NB4 (cell line): ENCODE data around the gene KRTAP1-4.

ENCODE experiments used
- DNase-seq: peaks from one replicate; pipeline ENCODE4 v3.0.0; 2010; ENCODE audit warnings: low read depth
- H3K4me3 ChIP-seq: one replicate; pipeline ENCODE4 v1.5.1; 2011; ENCODE audit warnings: mild to moderate bottlenecking, low read depth, low read length, moderate library complexity
- CTCF ChIP-seq: IDR thresholded peaks from one replicate; pipeline ENCODE4 v1.5.1; 2012; ENCODE audit warnings: low read depth, low read length
- MAX ChIP-seq: IDR thresholded peaks from 2 replicates; pipeline ENCODE4 v1.6.1; 2011; ENCODE audit warnings: low read depth, low read length
- MYC ChIP-seq: IDR thresholded peaks from 2 replicates; pipeline ENCODE4 v1.6.1; 2011; ENCODE audit warnings: low read depth, low read length
- POLR2A ChIP-seq: IDR thresholded peaks from 2 replicates; pipeline ENCODE4 v1.6.1; 2011; ENCODE audit warnings: mild to moderate bottlenecking; ENCODE audit not compliant: insufficient read length; ENCODE audit errors: extremely low read depth

KRTAP1-4 gene, protein sequence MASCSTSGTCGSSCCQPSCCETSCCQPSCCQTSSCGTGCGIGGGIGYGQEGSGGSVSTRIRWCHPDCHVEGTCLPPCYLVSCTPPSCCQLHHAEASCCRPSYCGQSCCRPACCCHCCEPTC

DNA sequence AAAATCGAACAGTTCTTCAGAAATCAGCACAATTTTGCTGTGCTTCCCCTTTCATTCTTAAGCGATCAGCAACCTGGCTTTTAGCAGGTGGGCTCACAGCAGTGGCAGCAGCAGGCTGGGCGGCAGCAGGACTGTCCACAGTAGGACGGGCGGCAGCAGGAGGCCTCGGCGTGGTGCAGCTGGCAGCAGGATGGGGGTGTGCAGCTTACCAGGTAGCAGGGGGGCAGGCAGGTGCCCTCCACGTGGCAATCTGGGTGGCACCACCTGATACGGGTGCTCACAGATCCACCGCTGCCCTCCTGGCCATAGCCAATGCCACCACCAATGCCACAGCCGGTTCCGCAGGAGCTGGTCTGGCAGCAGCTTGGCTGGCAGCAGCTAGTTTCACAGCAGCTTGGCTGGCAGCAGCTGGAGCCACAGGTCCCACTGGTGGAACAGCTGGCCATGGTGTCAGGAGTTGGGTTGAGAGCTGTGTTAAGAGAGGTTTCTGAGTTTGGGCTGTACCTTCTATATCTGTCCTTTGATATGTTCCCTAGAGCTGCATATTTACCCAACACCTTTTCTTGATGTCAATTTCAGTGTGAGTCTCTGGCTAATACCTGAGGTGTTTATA lies at the start of gene KRTAP1-4:
Gene KRTAP1-4 (minus strand): TSS at position 563 of the 613 bp plus-strand sequence. CDS start 117 bp downstream, at position 446.
- TF ChIP-seq CTCF = no peak
- TF ChIP-seq POLR2A = no peak
- TF ChIP-seq MYC = no peak
- no peak for TF ChIP-seq MAX
- H3K4me3 ChIP-seq = no peak within 1 kb of the TSS
- no peak for DNase-seq

DNA sequence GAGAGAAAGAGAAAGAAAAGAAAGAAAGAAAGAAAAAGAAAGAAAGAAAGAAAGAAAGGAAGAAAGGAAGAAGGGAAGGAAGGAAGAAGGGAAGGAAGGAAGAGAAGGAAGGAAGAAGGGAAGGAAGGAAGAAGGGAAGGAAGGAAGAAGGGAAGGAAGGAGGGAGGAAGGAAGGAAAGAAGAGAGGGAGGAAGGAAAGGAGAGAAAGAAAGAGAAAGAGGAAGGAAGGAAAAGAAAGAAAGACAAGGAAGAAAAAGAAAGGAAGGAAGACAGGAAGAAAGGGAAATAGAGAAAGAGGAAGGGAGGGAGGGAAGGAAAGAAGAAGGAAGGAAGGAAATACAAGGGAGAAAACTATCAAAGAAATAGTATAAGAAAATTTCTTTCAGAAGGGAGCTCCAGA lies 46.8 kb upstream of the KRTAP1-4 start:
- H3K4me3 ChIP-seq = no peak overlapping the region
- DNase-seq = no peak
- TF ChIP-seq MAX (no peak), POLR2A (no peak), CTCF (no peak)

DNA sequence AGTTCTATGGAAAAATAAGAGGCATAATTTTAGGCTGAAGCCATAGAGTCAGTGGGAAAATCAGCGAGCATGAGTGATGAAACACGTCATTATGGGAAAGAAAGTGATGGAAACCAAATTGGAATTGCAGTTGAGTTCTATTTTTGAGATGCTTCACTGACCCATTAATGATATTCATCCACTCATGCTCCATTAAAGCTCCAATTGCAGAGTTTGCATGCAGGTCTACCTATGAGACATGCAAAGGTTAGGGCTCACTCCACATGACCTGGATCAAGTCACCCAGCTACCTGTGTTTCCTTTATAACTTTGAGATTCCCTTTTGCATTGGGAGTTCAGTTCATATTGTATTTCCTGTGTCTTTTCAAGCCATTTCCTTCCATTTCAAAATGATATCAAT lies 43.7 kb upstream of the KRTAP1-4 start:
- DNase-seq = no peak
- no peak overlapping the region for H3K4me3 ChIP-seq
- no peak for TF ChIP-seq CTCF
- TF ChIP-seq MAX = no peak
- TF ChIP-seq MYC = no peak
- TF ChIP-seq POLR2A = no peak

- no peak overlapping the region for H3K4me3 ChIP-seq
- TF ChIP-seq CTCF (no peak), MAX (no peak), MYC (no peak), POLR2A (no peak)
- DNase-seq = no peak
These were observed 41.8 kb upstream of the KRTAP1-4 start for GRCh38 chr17:41071606-41072360.

GRCh38 chr17:41069031-41069430 lies 39.0 kb upstream of the KRTAP1-4 start:
- DNase-seq = no peak
- TF ChIP-seq MAX (no peak), POLR2A (no peak), MYC (no peak), CTCF (no peak)
- no peak overlapping the region for H3K4me3 ChIP-seq

GRCh38 chr17:41067281-41067680 lies 37.3 kb upstream of the KRTAP1-4 start:
- TF ChIP-seq POLR2A = no peak
- TF ChIP-seq CTCF = no peak
- no peak for TF ChIP-seq MYC
- TF ChIP-seq MAX = no peak
- H3K4me3 ChIP-seq = no peak overlapping the region
- DNase-seq = no peak
